AG08396 (cell line): ENCODE measurements around the gene PXK.

Experiments
- DNase-seq: peaks from one replicate; pipeline ENCODE4 v3.0.0; 2012; ENCODE audit warnings: low spot score, mixed read lengths

The PXK gene

DNA sequence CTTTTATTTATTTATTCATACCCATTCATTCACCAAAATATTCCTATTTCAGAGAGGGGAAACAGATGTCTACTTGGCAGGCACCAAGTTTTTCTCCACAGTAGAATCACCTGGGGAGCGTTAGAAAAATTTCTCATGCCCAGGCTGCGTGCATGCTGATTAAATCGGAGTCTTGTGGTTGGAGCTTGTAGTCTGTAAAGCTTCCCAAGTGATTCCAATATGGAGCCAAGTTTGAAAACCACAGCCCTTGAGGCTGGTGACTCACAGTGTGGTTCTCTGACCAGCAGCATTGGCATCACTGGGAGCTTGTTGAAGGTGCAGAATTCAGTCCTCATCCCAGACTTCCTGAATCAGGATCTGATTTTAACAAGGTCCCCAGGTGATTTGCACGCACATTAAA is 51.2 kb downstream of the PXK start:
- peak; percentile 83 for DNase-seq

- DNase-seq, result no peak
Observed at GRCh38 chr3:58384381-58385090, 51.8 kb downstream of the PXK start.

DNA sequence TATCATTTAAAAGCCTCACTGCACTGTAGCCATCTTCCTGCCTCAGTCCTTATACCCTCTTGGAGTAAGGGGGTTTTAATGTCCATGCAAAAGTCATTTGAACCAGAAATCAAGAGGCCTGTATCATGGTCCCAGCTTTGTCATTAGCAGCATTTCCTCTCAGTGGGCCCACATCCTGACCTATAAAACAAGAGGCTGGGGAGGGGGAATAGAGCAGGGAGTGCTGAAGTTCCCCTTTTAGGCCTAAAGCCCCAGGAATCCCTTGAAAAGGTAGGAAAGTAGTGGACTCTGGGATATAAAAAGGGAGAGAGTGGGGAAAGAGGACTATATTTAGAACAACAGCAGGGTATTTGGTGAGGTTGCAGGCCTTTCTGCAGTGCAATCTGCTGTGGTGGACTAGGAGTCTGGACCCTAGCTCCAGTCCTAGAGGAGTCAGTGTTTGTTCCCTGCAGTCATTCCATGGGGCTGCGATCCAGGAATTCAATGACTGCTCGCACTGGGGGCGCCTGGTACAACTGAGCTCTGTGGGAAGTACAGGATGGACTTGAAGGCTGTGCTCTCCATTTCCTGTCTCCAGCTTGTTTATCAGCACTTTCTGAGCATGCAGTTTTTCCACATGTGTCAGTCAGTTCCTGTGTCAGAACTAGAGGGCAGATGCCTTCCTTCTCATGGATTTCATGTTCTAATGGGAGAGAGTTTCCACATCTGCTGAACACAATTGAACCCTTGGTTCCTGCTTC is 54.1 kb downstream of the PXK start:
- DNase-seq, result peak; percentile 24

- no peak for DNase-seq
Observed at GRCh38 chr3:58387650-58388546, 55.2 kb downstream of the PXK start.

DNA sequence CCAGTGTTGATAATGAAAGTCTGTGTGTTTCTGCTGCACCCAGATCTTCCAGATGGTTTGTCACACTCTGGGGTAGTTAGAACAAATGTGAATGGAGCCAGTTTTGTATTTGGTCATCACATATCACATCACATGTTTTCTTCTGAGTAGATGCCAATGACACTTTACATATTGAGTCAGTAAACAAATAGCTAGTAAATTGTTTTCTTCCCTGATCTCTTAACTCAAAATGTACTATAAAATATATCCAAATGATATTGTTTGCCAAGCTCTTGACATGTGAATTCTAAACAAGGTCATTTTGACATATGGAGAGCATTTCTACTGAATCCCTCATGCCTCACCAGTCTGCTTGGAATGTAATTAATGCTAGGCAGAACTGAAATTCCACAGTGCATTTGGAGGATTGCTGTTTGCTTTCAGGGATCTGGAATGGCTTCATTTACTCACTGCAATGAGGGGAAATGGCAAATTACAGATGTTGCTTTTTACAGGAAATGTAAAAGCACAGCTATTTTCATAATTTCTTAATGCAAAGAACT is 55.9 kb downstream of the PXK start:
- peak; percentile 61 for DNase-seq

- DNase-seq, result no peak
Observed at GRCh38 chr3:58391156-58391865, 58.6 kb downstream of the PXK start.

- no peak for DNase-seq
Observed at GRCh38 chr3:58392181-58392580, 59.5 kb downstream of the PXK start.

DNA sequence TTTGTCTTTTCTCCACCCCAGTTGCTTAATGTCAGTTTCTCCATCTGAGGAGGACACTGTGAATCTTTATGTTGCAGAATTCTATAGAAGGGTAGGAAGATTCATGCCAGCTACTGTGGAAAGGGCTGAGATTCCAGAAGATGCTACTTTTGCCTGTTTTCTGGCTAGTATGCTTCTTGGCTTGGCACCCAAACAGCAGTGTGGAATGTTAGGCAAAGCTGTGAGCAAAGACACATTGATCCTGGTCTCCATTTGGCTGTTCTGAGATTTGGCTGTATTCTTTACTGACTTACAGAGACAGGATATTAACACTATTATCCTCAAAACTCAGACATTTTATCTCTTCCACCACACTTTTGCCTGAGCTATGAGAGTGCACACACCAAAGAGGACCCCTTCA is 61.6 kb downstream of the PXK start:
- no peak for DNase-seq

DNA sequence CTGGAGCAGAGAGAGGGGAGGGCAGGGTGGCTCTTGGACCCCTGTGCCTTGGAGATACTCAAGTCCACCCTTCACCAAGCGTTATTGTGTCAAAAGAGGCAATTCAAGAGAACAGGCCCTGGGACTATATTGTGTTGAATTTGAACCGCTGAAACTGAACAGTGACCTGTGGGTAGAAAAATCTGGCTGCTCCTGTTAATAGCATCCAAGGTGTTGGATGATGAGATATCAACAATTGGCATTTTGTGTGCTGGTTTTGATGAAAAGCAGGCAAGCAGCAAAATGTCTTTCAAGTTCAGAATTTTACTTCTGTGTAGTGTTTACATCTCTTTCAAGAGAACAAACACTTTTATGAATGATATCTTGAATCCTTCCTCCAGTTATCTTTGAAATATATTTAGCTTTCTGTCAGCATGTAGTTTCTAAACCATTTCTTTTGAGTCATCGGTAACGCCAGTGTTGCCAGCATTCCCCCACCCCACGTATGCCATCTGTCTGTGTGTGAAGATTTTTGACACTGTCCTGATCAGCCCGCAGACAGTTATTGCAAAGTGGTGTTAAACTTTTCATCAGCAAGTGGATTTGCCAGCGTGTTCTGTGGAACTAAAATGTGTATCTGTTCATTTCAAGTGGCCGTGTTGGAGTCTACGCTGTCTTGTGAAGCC is 66.1 kb downstream of the PXK start:
- DNase-seq, result no peak

DNA sequence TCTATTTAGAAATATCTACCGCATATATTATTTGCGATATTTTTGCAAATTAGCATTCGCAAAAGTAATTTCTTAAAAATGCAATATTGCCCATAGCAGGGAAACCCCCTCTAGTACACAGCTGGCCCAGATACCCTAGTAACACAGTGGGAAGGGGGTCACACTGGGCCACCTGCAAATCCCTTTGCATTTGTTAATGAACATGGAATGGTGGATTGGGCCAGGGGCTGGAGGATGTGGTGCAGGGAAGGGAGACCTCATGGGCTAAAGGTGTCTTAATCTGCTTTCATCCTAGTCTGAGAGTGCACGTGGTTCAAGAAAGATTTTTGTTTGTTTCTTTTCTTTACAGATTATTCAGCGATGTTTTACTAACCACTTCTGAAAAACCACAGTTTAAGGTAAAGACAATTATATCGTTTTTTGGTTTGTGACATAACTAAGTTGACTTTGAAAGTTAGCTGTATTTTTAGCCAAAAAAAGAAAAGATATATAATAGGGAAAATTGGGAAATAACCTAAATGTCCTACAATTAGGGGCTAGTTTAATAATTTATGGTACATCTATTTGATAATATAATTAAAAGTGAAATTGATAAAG is 70.9 kb downstream of the PXK start:
- no peak for DNase-seq

DNA sequence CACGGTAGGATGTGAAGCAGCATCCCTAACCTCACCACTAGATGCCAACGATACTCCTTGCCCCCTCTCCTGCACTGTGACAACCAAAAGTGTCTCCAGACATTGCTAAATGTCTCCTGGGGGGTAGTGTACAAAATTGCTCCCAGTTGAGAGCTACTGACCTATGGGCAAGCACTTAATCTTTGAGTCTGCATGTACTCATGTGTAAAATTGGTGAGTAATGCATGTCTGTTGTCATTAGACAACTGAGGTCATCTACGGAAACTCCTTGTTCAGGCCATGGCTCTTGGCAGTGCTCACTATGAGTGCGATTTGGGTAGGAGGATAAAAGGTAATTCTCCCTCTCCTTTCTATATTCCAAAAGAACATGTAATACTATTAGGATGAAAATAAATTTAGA is 71.7 kb downstream of the PXK start:
- DNase-seq, result peak; percentile 34

DNA sequence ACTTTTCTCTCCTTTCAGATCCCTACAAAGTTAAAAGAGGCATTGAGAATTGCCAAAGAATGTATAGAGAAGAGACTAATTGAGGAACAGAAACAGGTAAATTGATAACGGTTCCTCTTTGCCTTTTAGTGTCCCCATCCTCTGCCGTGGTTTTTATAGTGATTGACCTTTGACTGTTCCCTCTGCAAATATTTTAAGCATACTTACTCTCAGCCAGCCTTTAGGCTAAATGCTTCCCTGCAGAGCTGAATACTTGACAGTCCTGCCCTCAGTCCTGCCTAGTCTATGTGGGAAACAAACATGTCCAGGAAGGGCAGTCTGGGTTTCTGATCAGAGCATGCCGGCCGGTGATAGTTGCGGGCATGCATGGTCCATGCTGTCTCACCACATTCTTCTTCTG is 76.2 kb downstream of the PXK start:
- DNase-seq, result no peak

GRCh38 chr3:58409663-58410062 is 77.0 kb downstream of the PXK start:
- DNase-seq, result no peak

GRCh38 chr3:58411036-58411435 is 78.3 kb downstream of the PXK start:
- peak; percentile 25 for DNase-seq

- DNase-seq, result no peak
Observed at GRCh38 chr3:58411851-58412830, 79.4 kb downstream of the PXK start.

GRCh38 chr3:58414538-58415197 is 82.0 kb downstream of the PXK start:
- DNase-seq, result peak; percentile 47

DNA sequence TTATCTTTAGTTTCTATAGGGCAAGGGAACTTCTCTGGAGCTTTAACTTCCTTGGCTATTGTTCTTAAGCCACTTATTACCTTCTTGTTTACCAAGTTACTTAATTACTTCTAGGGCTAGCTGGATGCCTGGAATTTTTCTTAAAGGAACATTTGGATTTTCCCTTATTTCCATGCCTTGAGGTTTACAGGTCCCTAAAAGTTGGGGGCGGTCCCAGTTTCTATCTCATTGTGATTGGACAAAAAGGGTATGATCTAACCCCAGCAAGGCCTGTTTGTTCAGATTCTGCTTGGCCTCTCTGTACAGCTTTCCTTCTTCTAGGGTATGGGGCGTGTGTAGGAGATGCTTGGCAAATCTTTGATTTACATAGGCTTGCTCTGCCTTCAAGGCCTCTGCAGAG is 83.5 kb downstream of the PXK start:
- DNase-seq, result no peak

GRCh38 chr3:58417075-58417474 is 84.4 kb downstream of the PXK start:
- DNase-seq, result no peak

DNA sequence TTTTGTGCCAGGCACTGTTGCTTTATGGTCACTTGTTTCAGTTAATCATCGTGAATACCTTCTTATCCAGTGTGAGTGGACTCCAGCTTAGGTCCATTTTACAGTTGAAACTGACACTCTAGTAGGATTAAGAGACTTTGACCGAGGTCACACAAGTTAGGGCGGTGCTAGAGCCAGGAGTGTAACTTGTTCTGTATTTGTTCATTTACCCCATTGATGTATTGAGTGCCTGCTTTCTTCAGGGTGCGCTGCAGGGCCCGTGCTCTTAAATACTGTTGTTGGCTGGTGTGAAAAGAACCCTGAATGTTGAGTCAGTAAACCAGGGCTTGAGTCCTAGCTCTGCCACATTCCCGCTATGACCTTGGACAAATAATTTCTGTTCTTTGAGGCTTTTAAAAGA is 85.5 kb downstream of the PXK start:
- DNase-seq, result no peak
